GM12875 (cell line): ENCODE measurements around the gene RBP2.

Experiments
- H3K4me3 ChIP-seq: one replicate; pipeline ENCODE4 v1.5.1; 2011; ENCODE audit warnings: low read depth, low read length, control low read depth
- CTCF ChIP-seq: IDR thresholded peaks from 2 replicates; pipeline ENCODE4 v1.5.1; 2011; ENCODE audit warnings: low read depth, mild to moderate bottlenecking, control low read depth, inconsistent platforms, low read length, moderate library complexity, borderline replicate concordance; ENCODE audit not compliant: insufficient read depth

Gene RBP2

GRCh38 chr3:139447486-139447885 lies 28.8 kb downstream of the RBP2 start:
- no peak overlapping the region for H3K4me3 ChIP-seq
- TF ChIP-seq CTCF = no peak

- no peak for TF ChIP-seq CTCF
- no peak overlapping the region for H3K4me3 ChIP-seq
These were observed 31.9 kb downstream of the RBP2 start for GRCh38 chr3:139444446-139444845.

GRCh38 chr3:139443186-139443585 lies 33.1 kb downstream of the RBP2 start:
- no peak for TF ChIP-seq CTCF
- H3K4me3 ChIP-seq = no peak overlapping the region

- no peak overlapping the region for H3K4me3 ChIP-seq
- TF ChIP-seq CTCF = no peak
These were observed 34.7 kb downstream of the RBP2 start for GRCh38 chr3:139441656-139442055.

- TF ChIP-seq CTCF = no peak
- no peak overlapping the region for H3K4me3 ChIP-seq
These were observed 35.4 kb downstream of the RBP2 start for GRCh38 chr3:139440639-139441556.

GRCh38 chr3:139439278-139439677 lies 37.0 kb downstream of the RBP2 start:
- TF ChIP-seq CTCF = no peak
- no peak overlapping the region for H3K4me3 ChIP-seq

GRCh38 chr3:139434764-139435307 lies 41.5 kb downstream of the RBP2 start:
- H3K4me3 ChIP-seq = no peak overlapping the region
- no peak for TF ChIP-seq CTCF
